Testis (tissue), 3 donors: Measurements from ENCODE around the gene TOX2. TPM values are rescaled to one million over a fixed set of nuclear protein-coding genes. Genes with fewer than 3 reads are reported as not detected.

Source experiments
- DNase-seq: peaks from one replicate; pipeline ENCODE4 v3.0.0-alpha.2; 2019
- H3K27ac ChIP-seq, 2 donors: fragments of 200-600 bp; sonication (generic); one replicate each; pipeline ENCODE4 v1.5.1; 2019
- H3K27me3 ChIP-seq: fragments of 200-600 bp; sonication (generic); one replicate; pipeline ENCODE4 v1.5.1; 2019
- H3K36me3 ChIP-seq: fragments of 200-600 bp; sonication (generic); one replicate; pipeline ENCODE4 v1.5.1; 2017; ENCODE audit warnings: low read depth; ENCODE audit errors: missing control alignments
- H3K4me1 ChIP-seq: fragments of 200-600 bp; sonication (generic); one replicate; pipeline ENCODE4 v1.5.1; 2019
- H3K4me3 ChIP-seq, 2 donors: fragments of 200-600 bp; sonication (generic); one replicate each; pipeline ENCODE4 v1.5.1; 2017 to 2019
- H3K9me3 ChIP-seq: fragments of 200-600 bp; sonication (generic); one replicate; pipeline ENCODE4 v1.5.1; 2017
- POLR2A ChIP-seq: fragments of 450-650 bp; IDR thresholded peaks from one replicate; pipeline ENCODE4 v1.6.1; 2017; ENCODE audit warnings: antibody characterized with exemption, mild to moderate bottlenecking, moderate library complexity
- WGBS, 2 donors: methylation state at CpG; one replicate each; pipeline ENCODE4 v1.1.5; 2018; 5-methylcytosine and 5-hydroxymethylcytosine counted together
- intact Hi-C: fragments of 100-400 bp; cut with DNase I; formaldehyde crosslinking; loops from one replicate; pipeline ENCODE4 v1.15.1; 2023; ENCODE audit warnings: low total_unique reads
- polyA plus RNA-seq: library from polyadenylated mRNA; stranded (reverse); fragments of 350-450 nt; fragmentation: Illumina TruSeq; extraction: RNeasy Lipid Tissue Mini Kit (QIAGEN cat#74804); gene quantifications from one replicate; pipeline ENCODE4 v1.2.3, GENCODE V29; 2014; ENCODE audit warnings: low read depth, low replicate concordance; ENCODE audit not compliant: insufficient read depth
- total RNA-seq, 2 donors: library from RNA; depleted of rRNA; stranded (reverse); fragments of >200 nt; gene quantifications; one replicate each; pipeline ENCODE4 v1.2.3, GENCODE V29; 2016
- TF ChIP-seq, protein P1 (sequence below), 3 experiments: fragments of 450-650 bp in 2 of 3; fragments of 200-600 bp in 1 of 3; sonication (generic) in 1 of 3; IDR thresholded peaks; one replicate each; pipeline ENCODE4 v1.5.1; 2016 to 2019; ENCODE audit warnings: antibody characterized with exemption in 3 of 3, mild to moderate bottlenecking in 2 of 3, moderate library complexity in 1 of 3

TOX2 gene
- total and polyA plus RNA-seq, 3 donors from 2014 or later, result 43.8 to 67.0 (median 48.1) TPM

- Histone ChIP-seq H3K4me3 (no peak overlapping the region), H3K9me3 (no peaks in the 10 kb centered on the region), H3K36me3 (no peaks in the 10 kb centered on the region), H3K4me1 (no peaks in the 10 kb centered on the region), H3K27ac (no peak overlapping the region), H3K27me3 (no peaks in the 10 kb centered on the region)
- intact Hi-C loops, result no loop called here
- 93% methylated on average over 10 of the region's 10 CpGs for WGBS, 2 donors
- DNase-seq, result no peak
- TF ChIP-seq, protein P1, sequence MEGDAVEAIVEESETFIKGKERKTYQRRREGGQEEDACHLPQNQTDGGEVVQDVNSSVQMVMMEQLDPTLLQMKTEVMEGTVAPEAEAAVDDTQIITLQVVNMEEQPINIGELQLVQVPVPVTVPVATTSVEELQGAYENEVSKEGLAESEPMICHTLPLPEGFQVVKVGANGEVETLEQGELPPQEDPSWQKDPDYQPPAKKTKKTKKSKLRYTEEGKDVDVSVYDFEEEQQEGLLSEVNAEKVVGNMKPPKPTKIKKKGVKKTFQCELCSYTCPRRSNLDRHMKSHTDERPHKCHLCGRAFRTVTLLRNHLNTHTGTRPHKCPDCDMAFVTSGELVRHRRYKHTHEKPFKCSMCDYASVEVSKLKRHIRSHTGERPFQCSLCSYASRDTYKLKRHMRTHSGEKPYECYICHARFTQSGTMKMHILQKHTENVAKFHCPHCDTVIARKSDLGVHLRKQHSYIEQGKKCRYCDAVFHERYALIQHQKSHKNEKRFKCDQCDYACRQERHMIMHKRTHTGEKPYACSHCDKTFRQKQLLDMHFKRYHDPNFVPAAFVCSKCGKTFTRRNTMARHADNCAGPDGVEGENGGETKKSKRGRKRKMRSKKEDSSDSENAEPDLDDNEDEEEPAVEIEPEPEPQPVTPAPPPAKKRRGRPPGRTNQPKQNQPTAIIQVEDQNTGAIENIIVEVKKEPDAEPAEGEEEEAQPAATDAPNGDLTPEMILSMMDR (IDR thresholded peaks at IDR 0.05), result no peak
- no peak for TF ChIP-seq POLR2A
Measured at GRCh38 chr20:43971267-43971666, 56.6 kb downstream of the TOX2 start.

DNA sequence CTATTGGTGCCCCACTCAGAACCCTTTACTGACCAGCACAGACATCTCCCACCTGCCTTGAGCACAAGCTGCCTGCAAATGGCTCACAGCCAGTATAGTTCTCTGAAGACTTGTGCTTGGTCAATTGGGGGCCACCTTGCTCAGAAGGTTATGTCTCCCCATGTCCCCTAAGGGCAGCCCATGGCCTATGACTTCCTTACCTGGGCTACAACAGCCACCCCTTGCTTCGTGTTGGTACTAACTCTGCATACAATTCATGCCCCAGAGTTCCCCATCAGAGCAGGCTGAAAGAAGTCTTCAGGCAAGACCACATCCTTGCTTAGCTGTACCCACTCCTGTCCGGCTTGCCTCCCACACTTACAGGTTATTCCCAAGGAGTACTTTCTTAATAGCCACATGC lies 57.4 kb downstream of the TOX2 start:
- Histone ChIP-seq H3K9me3 (no peaks in the 10 kb centered on the region), H3K27me3 (no peaks in the 10 kb centered on the region), H3K4me3 (no peak overlapping the region), H3K36me3 (no peaks in the 10 kb centered on the region), H3K4me1 (no peaks in the 10 kb centered on the region), H3K27ac (no peak overlapping the region)
- WGBS, 2 donors, result 86 to 100% methylated on average over 1 to 2 of the region's 2 CpGs
- no peak for DNase-seq
- intact Hi-C loops, result no loop called here
- TF ChIP-seq, protein P1 (IDR thresholded peaks at IDR 0.05), result no peak
- TF ChIP-seq POLR2A, result no peak

DNA sequence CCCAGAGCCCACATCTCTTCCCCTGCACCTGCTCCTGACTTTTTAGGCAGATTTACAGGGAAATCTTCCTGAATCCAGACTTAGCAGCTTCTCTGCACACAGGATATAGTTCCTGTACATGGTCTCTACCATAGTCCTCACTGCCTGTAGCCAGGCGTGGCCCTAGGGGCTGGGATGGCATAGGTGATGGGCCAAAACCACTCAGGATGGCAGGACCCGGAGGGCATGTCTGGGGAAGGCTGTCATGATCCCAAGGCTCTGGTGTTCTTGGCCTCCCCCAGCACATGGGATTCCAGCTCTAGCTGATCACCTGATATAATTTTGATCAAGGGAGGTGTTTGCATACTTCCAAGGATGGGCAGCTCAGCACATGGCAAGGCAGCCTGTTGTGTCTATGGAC lies 58.0 kb downstream of the TOX2 start:
- WGBS, 2 donors, result 90% methylated on average over 2 of the region's 2 CpGs
- Histone ChIP-seq H3K9me3 (no peaks in the 10 kb centered on the region), H3K36me3 (no peaks in the 10 kb centered on the region), H3K27ac (no peak overlapping the region), H3K4me3 (no peak overlapping the region), H3K27me3 (no peaks in the 10 kb centered on the region), H3K4me1 (no peaks in the 10 kb centered on the region)
- no peak for TF ChIP-seq POLR2A
- TF ChIP-seq, protein P1 (IDR thresholded peaks at IDR 0.05), result no peak
- DNase-seq, result no peak
- intact Hi-C loops, result no loop called here

- H3K4me3 ChIP-seq, result no peak overlapping the region
- intact Hi-C loops, result no loop called here
- no peaks in the 10 kb centered on the region for H3K27me3 ChIP-seq
- no peak overlapping the region for H3K27ac ChIP-seq
- H3K9me3 ChIP-seq, result no peaks in the 10 kb centered on the region
- no peaks in the 10 kb centered on the region for H3K36me3 ChIP-seq
- 81 to 82% methylated on average over 6 of the region's 6 CpGs for WGBS, 2 donors
- DNase-seq, result no peak
- TF ChIP-seq POLR2A, result no peak
- TF ChIP-seq, protein P1 (IDR thresholded peaks at IDR 0.05), result no peak
- H3K4me1 ChIP-seq, result no peaks in the 10 kb centered on the region
Measured at GRCh38 chr20:43973231-43973630, 58.6 kb downstream of the TOX2 start.

DNA sequence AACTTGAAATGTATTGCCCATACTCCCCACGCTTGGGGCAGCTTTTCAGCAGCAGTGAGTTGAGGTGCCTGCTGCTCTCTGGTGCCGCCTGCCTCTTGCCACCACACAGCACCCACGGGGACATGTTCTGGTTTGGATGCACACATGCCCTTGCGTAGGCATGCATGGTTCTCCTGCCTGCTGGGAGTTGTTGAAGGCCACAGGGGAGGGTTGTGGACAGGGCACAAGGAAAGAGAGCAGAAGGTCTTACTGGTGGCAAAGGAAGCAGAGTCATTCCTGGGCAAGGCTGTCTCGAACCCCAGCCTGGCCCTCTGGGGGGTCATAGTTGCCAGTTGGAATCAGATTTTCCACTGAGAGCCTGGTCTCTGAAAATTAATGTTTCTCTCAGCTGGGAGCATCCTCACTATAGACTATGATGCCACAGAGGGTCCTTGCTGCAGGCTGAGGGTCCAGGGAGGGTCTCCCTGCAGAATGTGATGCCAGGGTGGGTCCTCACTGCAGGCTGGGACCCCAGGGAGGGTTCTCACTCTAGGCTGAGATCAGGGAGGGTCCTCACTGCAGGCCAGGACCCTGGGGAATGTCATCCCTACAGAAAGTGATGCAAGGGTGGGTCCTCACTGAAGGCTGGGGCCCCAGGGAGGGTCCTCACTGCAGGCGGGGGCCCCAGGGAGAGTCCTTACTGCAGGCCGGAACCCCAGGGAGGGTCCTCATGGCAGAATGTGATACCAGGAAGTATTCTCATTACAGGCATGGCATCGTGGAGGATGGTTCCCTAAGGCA lies 59.2 kb downstream of the TOX2 start:
- no peak for DNase-seq
- 81 to 90% methylated on average over 3 to 8 of the region's 8 CpGs for WGBS, 2 donors
- Histone ChIP-seq H3K27ac (no peak overlapping the region), H3K4me1 (no peaks in the 10 kb centered on the region), H3K9me3 (no peaks in the 10 kb centered on the region), H3K27me3 (no peaks in the 10 kb centered on the region), H3K36me3 (no peaks in the 10 kb centered on the region), H3K4me3 (no peak overlapping the region)
- intact Hi-C loops, result no loop called here
- no peak for TF ChIP-seq POLR2A
- TF ChIP-seq, protein P1 (IDR thresholded peaks at IDR 0.05), result no peak
